HCT116 (cell line): ENCODE measurements around the gene ITM2C. TPM values are rescaled to one million over a fixed set of nuclear protein-coding genes. Genes with fewer than 3 reads are reported as not detected.

Experiments used
- ATAC-seq: fragments of 200-7000 bp; cut with Tn5 transposase; 2 replicates; pipeline ENCODE4 v1.9.1; 2020; ENCODE audit warnings: mild to moderate bottlenecking, moderate library complexity
- BruUV-seq: library from RNA; stranded (reverse); fragments of 400-500 nt; replicated peaks from 2 replicates; lab custom pipeline; 2021; lab: Mats Ljungman, UMichigan
- CTCF ChIA-PET: fragments of 300-600 bp; sonication (Branson Sonifier 250); formaldehyde crosslinking; loops from one replicate; lab custom pipeline; 2021; ENCODE audit warnings: antibody characterized with exemption; lab: Charles Lee
- POLR2A ChIA-PET: fragments of 300-600, 350-600 bp; sonication (Branson Sonifier 250); formaldehyde crosslinking; loops from one replicate; lab custom pipeline; 2021; ENCODE audit warnings: antibody characterized with exemption; lab: Charles Lee
- RAD21 ChIA-PET, 2 experiments: fragments of 300-600 bp; sonication (Branson Sonifier 250); formaldehyde crosslinking; loops; one replicate each; lab custom pipeline; 2023; ENCODE audit warnings: low total read pairs in 2 of 2; ENCODE audit not compliant: uncharacterized antibody in 2 of 2, unreplicated experiment in 2 of 2, low non-redundant PET in 1 of 2; lab: Charles Lee
- DNase-seq: peaks from one replicate; pipeline ENCODE4 v3.0.0-alpha.2; 2010; ENCODE audit warnings: low read depth, low spot score
- H2AFZ ChIP-seq: fragments of 200-600 bp; shearing (Covaris generic), sonication (generic); 2 replicates; pipeline ENCODE4 v1.6.1; 2017; ENCODE audit warnings: low read depth, mixed run types, mixed read lengths, antibody characterized with exemption, low read length; ENCODE audit not compliant: poor library complexity, severe bottlenecking
- H3K27ac ChIP-seq: 2 replicates; pipeline ENCODE4 v1.5.1; 2012; ENCODE audit warnings: low read depth, low read length
- H3K27me3 ChIP-seq: fragments of 200-600 bp; sonication (generic); 2 replicates; pipeline ENCODE4 v1.6.1; 2016; ENCODE audit warnings: mixed run types, low read length, mixed read lengths; ENCODE audit not compliant: insufficient read depth
- H3K36me3 ChIP-seq, 2 experiments: fragments of 200-500 bp in 1 of 2; fragments of 200-600 bp in 1 of 2; sonication (Bioruptor generic) in 1 of 2; sonication (generic) in 1 of 2; 2 replicates each; pipeline versions ENCODE4 v1.5.1 to v1.6.1; 2014 to 2016; ENCODE audit warnings: low read length in 2 of 2, inconsistent platforms in 1 of 2, mixed read lengths in 1 of 2, mixed run types in 1 of 2; ENCODE audit not compliant: insufficient read depth in 2 of 2, control insufficient read depth in 1 of 2
- H3K4me1 ChIP-seq, 2 experiments: fragments of 200-600 bp in 1 of 2; sonication (generic) in 1 of 2; 2 replicates each; pipeline versions ENCODE4 v1.5.1 to v1.6.1; 2012 to 2017; ENCODE audit warnings: low read length in 2 of 2, inconsistent platforms in 1 of 2, mild to moderate bottlenecking in 1 of 2, mixed read lengths in 1 of 2, mixed run types in 1 of 2, moderate library complexity in 1 of 2; ENCODE audit not compliant: insufficient read depth in 2 of 2, control insufficient read depth in 1 of 2
- H3K4me2 ChIP-seq: fragments of 200-600 bp; sonication (generic); 2 replicates; pipeline ENCODE4 v1.6.1; 2017; ENCODE audit warnings: mixed run types, low read length, mixed read lengths
- H3K4me3 ChIP-seq, 2 experiments: fragments of 200-600 bp in 1 of 2; sonication (generic) in 1 of 2; replicated peaks in 1 of 2; 2 replicates each; pipeline ENCODE4 v1.5.1; 2011 to 2016; ENCODE audit warnings: low read length in 2 of 2, control low read depth in 1 of 2, low read depth in 1 of 2, mild to moderate bottlenecking in 1 of 2, mixed read lengths in 1 of 2, mixed run types in 1 of 2
- H3K79me2 ChIP-seq: fragments of 200-600 bp; sonication (generic); 2 replicates; pipeline ENCODE4 v1.6.1; 2017; ENCODE audit warnings: mild to moderate bottlenecking, mixed run types, low read length, moderate library complexity, mixed read lengths; ENCODE audit not compliant: insufficient read depth
- H3K9ac ChIP-seq: fragments of 200-600 bp; sonication (generic); 2 replicates; pipeline ENCODE4 v1.6.1; 2016; ENCODE audit warnings: low read length, mixed read lengths
- H3K9me2 ChIP-seq: fragments of 200-600 bp; sonication (generic), shearing (Covaris generic); 2 replicates; pipeline ENCODE4 v1.6.1; 2017; ENCODE audit warnings: mixed run types, mild to moderate bottlenecking, moderate library complexity; ENCODE audit not compliant: insufficient read depth
- H3K9me3 ChIP-seq, 2 experiments: fragments of 200-500 bp in 1 of 2; fragments of 200-600 bp in 1 of 2; sonication (Bioruptor generic) in 1 of 2; sonication (generic) in 1 of 2; 2 replicates each; pipeline ENCODE4 v1.6.1; 2014 to 2017; ENCODE audit warnings: low read length in 2 of 2, mixed read lengths in 2 of 2, inconsistent platforms in 1 of 2, low read depth in 1 of 2, mild to moderate bottlenecking in 1 of 2, mixed run types in 1 of 2, moderate library complexity in 1 of 2; ENCODE audit not compliant: control insufficient read depth in 1 of 2, insufficient read depth in 1 of 2
- H4K20me1 ChIP-seq: fragments of 200-600 bp; sonication (generic), shearing (Covaris generic); 2 replicates; pipeline ENCODE4 v1.6.1; 2017; ENCODE audit warnings: mixed run types, mild to moderate bottlenecking, moderate library complexity; ENCODE audit not compliant: insufficient read depth
- CTCF ChIP-seq, 3 experiments: fragments of 200-600 bp in 1 of 3; sonication (generic) in 1 of 3; IDR thresholded peaks in 2 of 3; conservative IDR thresholded peaks in 1 of 3; 2 replicates each; pipeline ENCODE4 v1.5.1; 2012 to 2017; ENCODE audit warnings: low read depth in 2 of 3, low read length in 2 of 3, antibody characterized with exemption in 1 of 3, borderline replicate concordance in 1 of 3, control low read depth in 1 of 3, mild to moderate bottlenecking in 1 of 3, mixed read lengths in 1 of 3, mixed run types in 1 of 3, moderate library complexity in 1 of 3; ENCODE audit not compliant: insufficient read depth in 1 of 3
- POLR2A ChIP-seq: IDR thresholded peaks from 2 replicates; pipeline ENCODE4 v1.7.0; 2011; ENCODE audit warnings: borderline replicate concordance; ENCODE audit not compliant: insufficient read depth, insufficient read length; ENCODE audit errors: extremely low read depth
- POLR2AphosphoS5 ChIP-seq: IDR thresholded peaks from 2 replicates; pipeline ENCODE4 v1.6.1; 2011; ENCODE audit warnings: mild to moderate bottlenecking, low read depth, low read length, moderate library complexity
- REST ChIP-seq: IDR thresholded peaks from 2 replicates; pipeline ENCODE4 v1.6.1; 2012; ENCODE audit warnings: low read depth
- SRF ChIP-seq: IDR thresholded peaks from 2 replicates; pipeline ENCODE4 v1.6.1; 2012; ENCODE audit warnings: low read depth
- YY1 ChIP-seq: IDR thresholded peaks from 2 replicates; pipeline ENCODE4 v1.6.1; 2011; ENCODE audit warnings: low read length, low read depth, moderate library complexity, mild to moderate bottlenecking; ENCODE audit not compliant: insufficient replicate concordance; ENCODE audit errors: extremely low read depth
- intact Hi-C: fragments of 100-400 bp; cut with micrococcal nuclease; formaldehyde crosslinking; loops from 2 replicates; pipeline ENCODE4 v1.10.0; 2022
- total RNA-seq: library from RNA; stranded (reverse); gene quantifications from one replicate; pipeline ENCODE4 v1.2.1, GENCODE V29; 2021; ENCODE audit not compliant: unreplicated experiment

Gene ITM2C
- total RNA-seq, 1 experiment from 2014 or later: 117 TPM

GRCh38 chr2:230889911-230890601, 25.3 kb downstream of the ITM2C start (continued):
- TF ChIP-seq SRF (no peak), POLR2AphosphoS5 (no peak), POLR2A (no peak)

GRCh38 chr2:230890646-230891045, 25.9 kb downstream of the ITM2C start:
- H2AFZ ChIP-seq: no peak overlapping the region
- H4K20me1 ChIP-seq: no peaks in the 10 kb centered on the region
- H3K4me2 ChIP-seq: no peak overlapping the region
- ATAC-seq: no peak
- TF ChIP-seq POLR2AphosphoS5: no peak
- TF ChIP-seq YY1: no peak
- no peak for TF ChIP-seq REST
- no peak for TF ChIP-seq POLR2A
- TF ChIP-seq CTCF (IDR thresholded peaks at IDR 0.05 in 2 of 3, conservative IDR thresholded peaks at IDR 0.05 in 1 of 3; ENCODE audit: borderline replicate concordance in 1 of 3, insufficient read depth in 1 of 3, low read depth in 2 of 3, low read length in 2 of 3): no peak
- BruUV-seq: no TSS peak
- H3K27ac ChIP-seq: no peak overlapping the region
- no peak overlapping the region for H3K9ac ChIP-seq
- ChIA-PET CTCF (interaction anchor here (1.0 kb wide), 1 partner anchor 66 kb away, joined by 3 read pairs; no protein-coding TSS in a partner anchor), POLR2A (no interaction called here), RAD21 (no interaction called here)
- H3K4me1 ChIP-seq: peaks cover 0 to 4% of the 10 kb centered on the region in 2 experiments; a peak in 2 of 4 replicates
- intact Hi-C loops: no loop called here
- no peaks in the 10 kb centered on the region for H3K9me3 ChIP-seq
- no peak overlapping the region for H3K4me3 ChIP-seq
- DNase-seq: no peak
- no peaks in the 10 kb centered on the region for H3K27me3 ChIP-seq
- H3K79me2 ChIP-seq: no peaks in the 10 kb centered on the region
- no peaks in the 10 kb centered on the region for H3K9me2 ChIP-seq
- H3K36me3 ChIP-seq: no peaks in the 10 kb centered on the region
